HEK293 (cell line): ENCODE results near the gene PDLIM7.

Source experiments
- CTCF ChIP-seq: fragments of 450-650 bp; formaldehyde crosslinking; IDR thresholded peaks from 2 replicates; pipeline ENCODE4 v1.5.1; 2016; ENCODE audit warnings: missing biosample characterization, missing genetic modification characterization
- REST ChIP-seq: fragments of 450-650 bp; formaldehyde crosslinking; IDR thresholded peaks from 2 replicates; pipeline ENCODE4 v1.5.1; 2016; ENCODE audit warnings: missing biosample characterization, missing genetic modification characterization
- SP2 ChIP-seq: fragments of 450-650 bp; formaldehyde crosslinking; IDR thresholded peaks from 2 replicates; pipeline ENCODE4 v1.5.1; 2016; ENCODE audit warnings: missing biosample characterization, missing genetic modification characterization
- SP7 ChIP-seq: fragments of 450-650 bp; formaldehyde crosslinking; IDR thresholded peaks from 2 replicates; pipeline ENCODE4 v1.5.1; 2016; ENCODE audit warnings: missing biosample characterization, missing genetic modification characterization
- YY1 ChIP-seq: fragments of 450-650 bp; formaldehyde crosslinking; IDR thresholded peaks from 2 replicates; pipeline ENCODE4 v1.5.1; 2018; ENCODE audit warnings: missing biosample characterization, missing genetic modification characterization
- ZBTB1 ChIP-seq: fragments of 450-650 bp; formaldehyde crosslinking; IDR thresholded peaks from 2 replicates; pipeline ENCODE4 v1.5.1; 2016; ENCODE audit warnings: missing biosample characterization, missing genetic modification characterization
- ZNF140 ChIP-seq: fragments of 450-650 bp; formaldehyde crosslinking; IDR thresholded peaks from 2 replicates; pipeline ENCODE4 v1.5.1; 2016; ENCODE audit warnings: missing biosample characterization, missing genetic modification characterization
- ZNF23 ChIP-seq: fragments of 450-650 bp; formaldehyde crosslinking; IDR thresholded peaks from 2 replicates; pipeline ENCODE4 v1.5.1; 2016; ENCODE audit warnings: missing biosample characterization, missing genetic modification characterization, borderline replicate concordance
- ZNF24 ChIP-seq: fragments of 450-650 bp; formaldehyde crosslinking; IDR thresholded peaks from 2 replicates; pipeline ENCODE4 v1.5.1; 2016; ENCODE audit warnings: missing biosample characterization, missing genetic modification characterization
- ZNF335 ChIP-seq: fragments of 450-650 bp; formaldehyde crosslinking; conservative IDR thresholded peaks from 2 replicates; pipeline ENCODE4 v1.5.1; 2016; ENCODE audit warnings: missing biosample characterization, missing genetic modification characterization
- ZNF398 ChIP-seq: fragments of 450-650 bp; formaldehyde crosslinking; IDR thresholded peaks from 2 replicates; pipeline ENCODE4 v1.5.1; 2017; ENCODE audit warnings: missing biosample characterization, missing genetic modification characterization
- ZNF423 ChIP-seq: fragments of 450-650 bp; formaldehyde crosslinking; IDR thresholded peaks from 2 replicates; pipeline ENCODE4 v1.5.1; 2016; ENCODE audit warnings: missing biosample characterization, missing genetic modification characterization
- ZNF629 ChIP-seq: fragments of 450-650 bp; formaldehyde crosslinking; IDR thresholded peaks from 2 replicates; pipeline ENCODE4 v1.5.1; 2017; ENCODE audit warnings: missing biosample characterization, missing genetic modification characterization
- ZNF660 ChIP-seq: fragments of 450-650 bp; IDR thresholded peaks from 2 replicates; pipeline ENCODE4 v1.5.1; 2018; ENCODE audit warnings: missing biosample characterization, mild to moderate bottlenecking, missing genetic modification characterization

GRCh38 chr5:177470759-177471536 lies 26.5 kb downstream of the PDLIM7 start:
- TF ChIP-seq SP2 (tag by site-specific recombination) (no peak), ZBTB1 (no peak), CTCF (tag by site-specific recombination) (no peak), ZNF335 (tag by site-specific recombination) (no peak), YY1 (tag by site-specific recombination) (no peak), ZNF23 (tag by site-specific recombination) (no peak), ZNF140 (tag by site-specific recombination) (no peak), ZNF24 (tag by site-specific recombination) (no peak), SP7 (tag by site-specific recombination) (no peak), ZNF660 (tag by site-specific recombination) (no peak), REST (tag by site-specific recombination) (no peak), ZNF398 (tag by site-specific recombination) (no peak), ZNF423 (no peak), ZNF629 (tag by site-specific recombination) (no peak)
